ENCODE measurements around the gene ACTR6. TPM values are rescaled to one million over a fixed set of nuclear protein-coding genes. Genes with fewer than 3 reads are reported as not detected.
A peak's percentile ranks its signal among the peaks of the same experiment; 100 is the strongest.

Gene ACTR6
- total RNA-seq, 2 donors from 2014 or later: 5.2 TPM; not detected in 1

- Histone ChIP-seq H3K4me1 (peaks cover 12% of the 10 kb centered on the region), H3K4me3 (no peak overlapping the region), H3K27ac (peak overlapping the region in 1 of 4 donors; percentile 11), H3K36me3 (replicated peaks in 1 of 2; ENCODE audit: insufficient read depth in 1 of 2, low read depth in 2 of 2) (no peaks in the 10 kb centered on the region), H3K27me3 (no peaks in the 10 kb centered on the region), H3K9me3 (peaks cover 0 to 5% (median 0%) of the 10 kb centered on the region in 3 donors)
- 10 to 29% methylated on average over 16 of the region's 16 CpGs for WGBS, 2 donors
- ATAC-seq (peak; percentile 98), DNase-seq (peak; percentile 75 to 86 (median 80))
- TF ChIP-seq POLR2A (IDR thresholded peaks at IDR 0.05): peak in 1 of 3 donors; percentile 38
- peak in 3 of 7 experiments; percentile 28 to 34 (median 30) for TF ChIP-seq CTCF (IDR thresholded peaks at IDR 0.05)
- intact Hi-C loops (cut with DNase I): no loop called here
Observed at GRCh38 chr12:100163416-100164152, 37.0 kb upstream of the ACTR6 start.

GRCh38 chr12:100164153-100164704 lies 36.4 kb upstream of the ACTR6 start:
- H3K36me3 ChIP-seq (replicated peaks in 1 of 2; ENCODE audit: insufficient read depth in 1 of 2, low read depth in 2 of 2): no peaks in the 10 kb centered on the region
- 56 to 57% methylated on average over 7 of the region's 7 CpGs for WGBS, 2 donors
- peaks cover 12% of the 10 kb centered on the region for H3K4me1 ChIP-seq
- TF ChIP-seq CTCF (IDR thresholded peaks at IDR 0.05): no peak
- no peak for TF ChIP-seq POLR2A (IDR thresholded peaks at IDR 0.05)
- no peak overlapping the region for H3K4me3 ChIP-seq
- H3K9me3 ChIP-seq: peaks cover 0 to 3% (median 0%) of the 10 kb centered on the region in 3 donors
- intact Hi-C loops (cut with DNase I): no loop called here
- no peak for DNase-seq
- no peak overlapping the region for H3K27ac ChIP-seq
- ATAC-seq: no peak
- H3K27me3 ChIP-seq: no peaks in the 10 kb centered on the region

- no peak overlapping the region for H3K4me3 ChIP-seq
- no peak for TF ChIP-seq POLR2A (IDR thresholded peaks at IDR 0.05)
- no peak for TF ChIP-seq CTCF (IDR thresholded peaks at IDR 0.05)
- H3K4me1 ChIP-seq: peaks cover 12% of the 10 kb centered on the region
- intact Hi-C loops (cut with DNase I): no loop called here
- H3K27me3 ChIP-seq: no peaks in the 10 kb centered on the region
- H3K27ac ChIP-seq: no peak overlapping the region
- H3K9me3 ChIP-seq: no peaks in the 10 kb centered on the region
- H3K36me3 ChIP-seq (replicated peaks in 1 of 2; ENCODE audit: insufficient read depth in 1 of 2, low read depth in 2 of 2): no peaks in the 10 kb centered on the region
- no peak for DNase-seq
- ATAC-seq: no peak
- WGBS, 2 donors: 90 to 97% methylated on average over 3 of the region's 3 CpGs
Observed at GRCh38 chr12:100165356-100165755, 35.3 kb upstream of the ACTR6 start.

- intact Hi-C loops (cut with DNase I): no loop called here
- H3K27me3 ChIP-seq: no peaks in the 10 kb centered on the region
- H3K4me1 ChIP-seq: peaks cover 12% of the 10 kb centered on the region
- ATAC-seq (no peak), DNase-seq (no peak)
- no peak overlapping the region for H3K27ac ChIP-seq
- H3K36me3 ChIP-seq (replicated peaks in 1 of 2; ENCODE audit: insufficient read depth in 1 of 2, low read depth in 2 of 2): no peaks in the 10 kb centered on the region
- no peak overlapping the region for H3K4me3 ChIP-seq
- TF ChIP-seq CTCF (IDR thresholded peaks at IDR 0.05): no peak
- no peak for TF ChIP-seq POLR2A (IDR thresholded peaks at IDR 0.05)
- WGBS, 2 donors: 95 to 97% methylated on average over 4 to 10 of the region's 10 CpGs
- H3K9me3 ChIP-seq: no peaks in the 10 kb centered on the region
Observed at GRCh38 chr12:100166232-100166631, 34.4 kb upstream of the ACTR6 start.
